D721Med (cell line): Measurements from ENCODE around the gene HOMER3.
"Not testable (repeated sequence)": the region's sequence is repeated elsewhere in the genome, so short reads cannot be mapped to it uniquely, and the experiment has no call there.

ENCODE experiments used
- DNase-seq: peaks from one replicate; pipeline ENCODE4 v3.0.0; 2011; ENCODE audit warnings: low spot score; ENCODE audit not compliant: insufficient read length
- FAIRE-seq: peaks from 2 replicates; lab custom pipeline; 2011; peaks lifted over from hg19 to GRCh38; lab: Jason Lieb, UNC
- CTCF ChIP-seq: IDR thresholded peaks from 2 replicates; pipeline ENCODE4 v1.5.1; 2012; ENCODE audit warnings: mild to moderate bottlenecking, control low read depth; ENCODE audit not compliant: insufficient read depth; ENCODE audit errors: missing control alignments

Gene HOMER3

GRCh38 chr19:18905058-18905456, 36.0 kb downstream of the HOMER3 start:
- DNase-seq (no peak), FAIRE-seq (no peak)
- no peak for TF ChIP-seq CTCF

GRCh38 chr19:18904334-18905057, 36.5 kb downstream of the HOMER3 start:
- TF ChIP-seq CTCF, result no peak
- FAIRE-seq, result no peak
- DNase-seq, result no peak

GRCh38 chr19:18903156-18904037, 37.6 kb downstream of the HOMER3 start:
- FAIRE-seq (no peak), DNase-seq (no peak)
- no peak for TF ChIP-seq CTCF

GRCh38 chr19:18902519-18902918, 38.5 kb downstream of the HOMER3 start:
- not testable (repeated sequence) for DNase-seq, FAIRE-seq

GRCh38 chr19:18901491-18901890, 39.5 kb downstream of the HOMER3 start:
- FAIRE-seq (no peak), DNase-seq (no peak)
- TF ChIP-seq CTCF, result no peak

- DNase-seq (no peak), FAIRE-seq (no peak)
- TF ChIP-seq CTCF, result no peak
Measured at GRCh38 chr19:18900700-18901481, 40.1 kb downstream of the HOMER3 start.

GRCh38 chr19:18899624-18900560, 41.1 kb downstream of the HOMER3 start:
- TF ChIP-seq CTCF, result no peak
- no peak for DNase-seq
- no peak for FAIRE-seq
